Activated naive CD8-positive, alpha-beta T cell treated with anti-CD3 and anti-CD28 coated beads for 36 hours (primary cell): ENCODE results near the gene HTR3C. TPM values are rescaled to one million over a fixed set of nuclear protein-coding genes. Genes with fewer than 3 reads are reported as not detected.
"Not testable (repeated sequence)": the region's sequence is repeated elsewhere in the genome, so short reads cannot be mapped to it uniquely, and the experiment has no call there.

ENCODE experiments used
- DNase-seq: peaks from one replicate; pipeline ENCODE4 v3.0.0; 2021
- H3K27ac Mint-ChIP-seq: one replicate; pipeline ENCODE4 v1.8.0; 2022; ENCODE audit warnings: mild to moderate bottlenecking, moderate library complexity, mixed read lengths
- H3K27me3 Mint-ChIP-seq: one replicate; pipeline ENCODE4 v1.8.0; 2022; ENCODE audit warnings: mild to moderate bottlenecking, mixed read lengths
- H3K36me3 Mint-ChIP-seq: one replicate; pipeline ENCODE4 v1.8.0; 2021; ENCODE audit warnings: mild to moderate bottlenecking, mixed read lengths
- H3K4me1 Mint-ChIP-seq: one replicate; pipeline ENCODE4 v1.8.0; 2021; ENCODE audit warnings: mixed read lengths
- H3K4me3 Mint-ChIP-seq: one replicate; pipeline ENCODE4 v1.8.0; 2022; ENCODE audit warnings: mild to moderate bottlenecking, moderate library complexity, mixed read lengths
- H3K9me3 Mint-ChIP-seq: one replicate; pipeline ENCODE4 v1.8.0; 2022; ENCODE audit warnings: mixed read lengths
- total RNA-seq, 2 experiments: library from RNA; stranded (reverse); gene quantifications; one replicate each; pipeline ENCODE4 v1.2.3, GENCODE V29; 2021

The HTR3C gene
- total RNA-seq, 2 experiments from 2014 or later, result not detected

DNA sequence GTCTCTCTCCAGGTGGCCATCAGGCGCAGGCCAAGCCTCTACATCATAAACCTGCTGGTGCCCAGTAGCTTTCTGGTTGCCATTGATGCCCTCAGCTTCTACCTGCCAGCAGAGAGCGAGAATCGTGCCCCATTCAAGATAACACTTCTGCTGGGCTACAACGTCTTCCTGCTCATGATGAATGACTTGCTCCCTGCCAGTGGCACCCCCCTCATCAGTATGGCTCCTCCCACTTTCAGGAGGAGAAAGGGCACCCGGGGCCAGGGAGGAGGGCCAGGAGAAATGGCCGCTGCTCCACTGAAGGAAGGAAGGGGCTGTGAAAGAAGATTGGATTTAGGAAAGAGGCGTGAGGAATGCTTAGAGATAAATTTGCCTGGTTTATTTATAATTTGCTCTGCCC, 6.6 kb downstream of the HTR3C start:
- Mint-ChIP-seq H3K27me3 (no peaks in the 10 kb centered on the region), H3K27ac (no peak overlapping the region), H3K4me3 (no peak overlapping the region), H3K36me3 (no peaks in the 10 kb centered on the region), H3K9me3 (no peaks in the 10 kb centered on the region), H3K4me1 (no peaks in the 10 kb centered on the region)
- DNase-seq, result no peak

DNA sequence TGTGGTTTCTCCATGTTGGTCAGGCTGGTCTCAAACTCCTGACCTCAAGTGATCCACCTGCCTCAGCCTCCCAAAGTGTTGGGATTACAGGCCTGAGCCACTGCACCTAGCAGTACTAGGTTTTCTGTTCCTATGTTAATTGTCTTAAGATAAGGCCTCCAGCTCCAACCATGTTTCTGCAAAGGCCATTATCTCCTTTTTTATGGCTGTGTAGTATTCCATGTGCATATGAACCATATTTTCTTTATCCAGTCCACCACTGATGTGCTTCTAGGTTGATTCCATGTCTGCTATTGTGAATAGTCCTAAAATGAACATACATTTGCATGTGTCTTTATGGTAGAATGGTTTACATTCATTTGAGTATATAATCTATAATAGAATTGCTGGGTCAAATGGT, 9.8 kb downstream of the HTR3C start:
- Mint-ChIP-seq H3K4me3 (no peak overlapping the region), H3K4me1 (no peaks in the 10 kb centered on the region), H3K36me3 (no peaks in the 10 kb centered on the region), H3K27ac (no peak overlapping the region), H3K27me3 (no peaks in the 10 kb centered on the region), H3K9me3 (no peaks in the 10 kb centered on the region)
- DNase-seq, result no peak

DNA sequence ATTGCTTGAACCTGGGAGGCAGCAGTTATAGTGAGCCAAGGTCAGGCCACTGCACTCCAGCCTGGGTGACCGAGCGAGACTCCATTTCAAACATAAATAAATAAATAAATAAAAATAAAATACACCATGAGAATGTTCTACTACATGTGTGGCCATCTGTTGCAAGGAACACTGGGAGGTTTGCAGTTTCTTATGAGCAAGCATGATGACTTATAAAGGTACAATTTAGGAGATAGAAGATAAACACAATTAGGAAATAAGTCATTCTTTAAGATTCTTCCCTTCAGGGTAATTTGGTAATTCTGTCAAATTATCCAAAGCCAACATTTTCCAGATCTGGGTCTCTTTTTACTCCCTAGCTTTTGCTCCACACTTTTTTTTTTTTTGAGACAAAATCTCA, 13.4 kb downstream of the HTR3C start:
- peaks cover 2% of the 10 kb centered on the region for H3K36me3 Mint-ChIP-seq
- H3K9me3 Mint-ChIP-seq, result peaks cover 6% of the 10 kb centered on the region
- H3K27me3 Mint-ChIP-seq, result peaks cover 6% of the 10 kb centered on the region
- H3K4me3 Mint-ChIP-seq, result no peak overlapping the region
- H3K27ac Mint-ChIP-seq, result no peak overlapping the region
- no peaks in the 10 kb centered on the region for H3K4me1 Mint-ChIP-seq
- no peak for DNase-seq

- no peak overlapping the region for H3K27ac Mint-ChIP-seq
These were observed 14.8 kb downstream of the HTR3C start for GRCh38 chr3:184067573-184068055.

GRCh38 chr3:184068344-184068743, 15.5 kb downstream of the HTR3C start:
- Mint-ChIP-seq H3K27me3 (peaks cover 7% of the 10 kb centered on the region), H3K27ac (no peak overlapping the region), H3K9me3 (peaks cover 6% of the 10 kb centered on the region), H3K4me3 (no peak overlapping the region), H3K36me3 (peaks cover 2% of the 10 kb centered on the region), H3K4me1 (no peaks in the 10 kb centered on the region)
- DNase-seq, result no peak

More at GRCh38 chr3:184067573-184068055, 14.8 kb downstream of the HTR3C start:
- peaks cover 7% of the 10 kb centered on the region for H3K27me3 Mint-ChIP-seq
- peaks cover 6% of the 10 kb centered on the region for H3K9me3 Mint-ChIP-seq
- H3K4me1 Mint-ChIP-seq, result no peaks in the 10 kb centered on the region
- no peak for DNase-seq
- peaks cover 2% of the 10 kb centered on the region for H3K36me3 Mint-ChIP-seq
- no peak overlapping the region for H3K4me3 Mint-ChIP-seq

GRCh38 chr3:184071142-184071541, 18.3 kb downstream of the HTR3C start:
- H3K9me3 Mint-ChIP-seq, DNase-seq, H3K4me1 Mint-ChIP-seq, H3K27ac Mint-ChIP-seq, H3K27me3 Mint-ChIP-seq, H3K36me3 Mint-ChIP-seq, H3K4me3 Mint-ChIP-seq: not testable (repeated sequence)

- H3K27me3 Mint-ChIP-seq, result peaks cover 7% of the 10 kb centered on the region
- H3K27ac Mint-ChIP-seq, result no peak overlapping the region
- H3K9me3 Mint-ChIP-seq, result peaks cover 6% of the 10 kb centered on the region
- DNase-seq, result no peak
- no peaks in the 10 kb centered on the region for H3K4me1 Mint-ChIP-seq
- H3K36me3 Mint-ChIP-seq, result peaks cover 2% of the 10 kb centered on the region
- no peak overlapping the region for H3K4me3 Mint-ChIP-seq
These were observed 20.8 kb downstream of the HTR3C start for GRCh38 chr3:184073621-184074020.

GRCh38 chr3:184075901-184076300, 23.1 kb downstream of the HTR3C start:
- Mint-ChIP-seq H3K27me3 (peaks cover 4% of the 10 kb centered on the region), H3K27ac (no peak overlapping the region), H3K4me1 (no peaks in the 10 kb centered on the region), H3K4me3 (no peak overlapping the region), H3K36me3 (peaks cover 2% of the 10 kb centered on the region), H3K9me3 (peaks cover 3% of the 10 kb centered on the region)
- DNase-seq, result no peak

DNA sequence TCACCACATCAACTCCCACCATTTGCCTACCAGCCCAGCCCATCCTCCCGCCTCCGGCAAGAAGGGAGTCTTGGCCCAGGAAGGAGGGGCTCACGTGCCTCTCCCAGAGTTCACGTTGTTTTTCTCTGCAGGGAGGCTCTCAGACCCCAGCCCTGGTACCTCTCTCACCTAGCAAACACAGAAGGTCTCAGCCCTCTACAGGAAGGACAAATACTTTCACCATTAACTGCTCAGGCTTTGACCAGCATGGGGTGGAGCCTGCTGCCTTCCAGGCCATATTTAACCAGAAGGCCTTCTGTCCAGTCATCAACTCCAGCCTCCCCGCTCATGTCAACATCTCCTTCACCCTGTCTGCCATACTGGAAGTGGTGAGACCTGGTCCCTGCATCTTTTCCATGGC, 25.0 kb downstream of the HTR3C start:
- H3K9me3 Mint-ChIP-seq, result no peaks in the 10 kb centered on the region
- no peak overlapping the region for H3K4me3 Mint-ChIP-seq

GRCh38 chr3:184078851-184079250, 26.0 kb downstream of the HTR3C start:
- H3K27me3 Mint-ChIP-seq, result no peaks in the 10 kb centered on the region
- no peak for DNase-seq
- no peaks in the 10 kb centered on the region for H3K9me3 Mint-ChIP-seq
- H3K4me1 Mint-ChIP-seq, result no peaks in the 10 kb centered on the region
- H3K36me3 Mint-ChIP-seq, result no peaks in the 10 kb centered on the region
- no peak overlapping the region for H3K4me3 Mint-ChIP-seq
- H3K27ac Mint-ChIP-seq, result no peak overlapping the region

More for the DNA sequence above, 25.0 kb downstream of the HTR3C start:
- Mint-ChIP-seq H3K36me3 (no peaks in the 10 kb centered on the region), H3K27me3 (no peaks in the 10 kb centered on the region), H3K4me1 (no peaks in the 10 kb centered on the region), H3K27ac (no peak overlapping the region)
- no peak for DNase-seq

DNA sequence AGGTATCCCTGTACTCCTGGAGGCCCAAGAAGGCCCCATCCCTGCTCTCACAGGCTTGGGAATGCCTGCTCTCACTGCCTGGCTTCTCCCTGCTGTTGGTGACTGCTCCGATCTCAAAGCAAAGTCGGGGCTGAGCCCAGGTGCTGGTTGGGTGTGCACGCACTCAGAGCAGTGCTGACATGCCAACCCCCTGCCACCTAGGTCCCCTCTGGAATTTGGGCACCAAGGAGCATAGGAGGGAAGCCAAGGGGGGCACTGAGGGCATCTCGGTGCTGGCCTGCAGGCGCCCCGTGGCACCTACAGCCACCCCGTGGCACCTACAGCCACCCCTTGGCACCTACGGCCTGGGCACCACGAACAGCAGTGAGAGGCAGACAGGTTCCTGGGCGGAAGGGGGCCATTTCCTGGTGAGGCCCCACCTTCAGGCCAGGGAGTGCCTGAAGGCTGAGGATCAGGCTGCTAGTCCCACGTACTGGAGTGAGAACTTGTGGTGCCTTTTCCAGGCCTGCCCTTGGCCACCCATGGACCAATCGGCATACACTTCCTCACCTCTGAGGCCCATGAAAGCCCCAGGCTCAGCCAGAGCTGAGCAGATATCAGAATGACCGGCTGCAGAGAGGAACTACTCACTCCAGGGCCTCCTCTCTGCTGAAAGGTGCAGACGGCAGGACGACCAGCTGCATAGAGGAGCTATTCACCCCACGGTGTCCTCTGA, 28.4 kb downstream of the HTR3C start:
- H3K9me3 Mint-ChIP-seq, result peaks cover 8% of the 10 kb centered on the region
- H3K4me1 Mint-ChIP-seq, result peaks cover 3% of the 10 kb centered on the region
- no peak overlapping the region for H3K27ac Mint-ChIP-seq
- no peak for DNase-seq
- no peaks in the 10 kb centered on the region for H3K27me3 Mint-ChIP-seq
- no peak overlapping the region for H3K4me3 Mint-ChIP-seq
- H3K36me3 Mint-ChIP-seq, result no peaks in the 10 kb centered on the region

DNA sequence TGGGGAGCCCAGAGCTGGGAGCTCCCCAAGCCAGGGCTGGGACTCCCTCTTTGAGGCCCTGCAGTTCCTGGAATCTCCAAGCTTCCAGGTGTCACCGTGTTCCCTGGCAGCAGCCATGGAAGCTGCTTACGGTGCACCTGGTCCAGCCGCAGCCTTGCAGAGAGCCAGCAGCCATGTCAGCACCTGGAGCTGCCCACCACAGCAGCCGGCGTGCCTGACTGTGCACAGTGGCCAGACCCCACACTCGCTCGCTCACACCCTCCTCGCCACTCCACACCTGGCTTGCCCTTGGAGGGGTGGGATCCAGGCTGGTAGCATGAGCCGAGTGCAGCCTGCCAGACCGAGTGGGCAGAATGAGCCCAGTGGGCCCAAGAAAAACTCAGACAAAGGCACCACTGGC, 29.2 kb downstream of the HTR3C start:
- Mint-ChIP-seq H3K27me3 (no peaks in the 10 kb centered on the region), H3K27ac (no peak overlapping the region), H3K4me1 (peaks cover 3% of the 10 kb centered on the region), H3K9me3 (peaks cover 8% of the 10 kb centered on the region), H3K4me3 (no peak overlapping the region), H3K36me3 (no peaks in the 10 kb centered on the region)
- DNase-seq, result no peak

GRCh38 chr3:184082465-184082864, 29.6 kb downstream of the HTR3C start:
- H3K36me3 Mint-ChIP-seq, result no peaks in the 10 kb centered on the region
- no peak overlapping the region for H3K27ac Mint-ChIP-seq
- H3K4me1 Mint-ChIP-seq, result peaks cover 3% of the 10 kb centered on the region
- peaks cover 8% of the 10 kb centered on the region for H3K9me3 Mint-ChIP-seq
- H3K4me3 Mint-ChIP-seq, result no peak overlapping the region
- H3K27me3 Mint-ChIP-seq, result no peaks in the 10 kb centered on the region
- DNase-seq, result no peak

GRCh38 chr3:184085389-184085852, 32.6 kb downstream of the HTR3C start:
- Mint-ChIP-seq H3K36me3 (no peaks in the 10 kb centered on the region), H3K4me3 (no peak overlapping the region), H3K4me1 (peaks cover 3% of the 10 kb centered on the region), H3K9me3 (peaks cover 8% of the 10 kb centered on the region), H3K27me3 (no peaks in the 10 kb centered on the region), H3K27ac (no peak overlapping the region)
- DNase-seq, result no peak

GRCh38 chr3:184092199-184092598, 39.4 kb downstream of the HTR3C start:
- H3K4me1 Mint-ChIP-seq, result no peaks in the 10 kb centered on the region
- peaks cover 3% of the 10 kb centered on the region for H3K36me3 Mint-ChIP-seq
- H3K9me3 Mint-ChIP-seq, result peaks cover 15% of the 10 kb centered on the region
- H3K27ac Mint-ChIP-seq, result no peak overlapping the region
- no peak for DNase-seq
- H3K27me3 Mint-ChIP-seq, result peaks cover 7% of the 10 kb centered on the region
- H3K4me3 Mint-ChIP-seq, result no peak overlapping the region

GRCh38 chr3:184096811-184097383, 44.0 kb downstream of the HTR3C start, which contains the start of gene HTR3E:
TSS of gene HTR3E (plus strand) at chr3:184097064. CDS start at chr3:184097530, 466 bp downstream.
- H3K27me3 Mint-ChIP-seq, result peaks cover 4% of the 10 kb centered on the region
- no peaks in the 10 kb centered on the region for H3K4me1 Mint-ChIP-seq
- DNase-seq, result no peak

More at GRCh38 chr3:184096811-184097383, 44.0 kb downstream of the HTR3C start, which contains the start of gene HTR3E:
- H3K36me3 Mint-ChIP-seq, result peaks cover 3% of the 10 kb centered on the region
- H3K9me3 Mint-ChIP-seq, result peaks cover 11% of the 10 kb centered on the region
- no peak within 1 kb of the TSS for H3K27ac Mint-ChIP-seq
- no peak within 1 kb of the TSS for H3K4me3 Mint-ChIP-seq
